Putamen (tissue), 1 donor: ENCODE results near the gene HMCN1.

Experiments
- DNase-seq: peaks from one replicate; pipeline ENCODE4 v3.0.0-alpha.2; 2016; ENCODE audit warnings: low spot score

HMCN1 gene

DNA sequence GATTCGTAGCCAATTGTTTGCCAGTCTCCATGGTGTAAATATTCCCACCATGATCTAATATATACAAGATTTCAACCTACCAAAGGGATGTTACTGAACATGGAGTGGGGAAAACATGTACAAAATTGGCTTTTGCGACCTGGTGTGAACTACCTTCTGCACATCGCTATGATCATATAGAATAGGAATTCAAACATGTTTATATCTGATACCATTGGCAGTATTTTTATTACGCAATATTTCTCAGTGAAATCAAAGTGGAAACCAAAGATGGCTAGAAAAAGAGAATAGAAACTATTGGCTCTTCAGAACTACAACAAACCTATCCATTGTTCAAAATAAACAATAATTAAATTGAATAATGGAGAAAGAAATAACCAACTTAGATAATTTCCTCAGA lies 355.7 kb downstream of the HMCN1 start:
- no peak for DNase-seq

- DNase-seq, result no peak
Observed at GRCh38 chr1:186091222-186091720, 357.1 kb downstream of the HMCN1 start.

GRCh38 chr1:186093437-186093836 lies 359.2 kb downstream of the HMCN1 start:
- no peak for DNase-seq

DNA sequence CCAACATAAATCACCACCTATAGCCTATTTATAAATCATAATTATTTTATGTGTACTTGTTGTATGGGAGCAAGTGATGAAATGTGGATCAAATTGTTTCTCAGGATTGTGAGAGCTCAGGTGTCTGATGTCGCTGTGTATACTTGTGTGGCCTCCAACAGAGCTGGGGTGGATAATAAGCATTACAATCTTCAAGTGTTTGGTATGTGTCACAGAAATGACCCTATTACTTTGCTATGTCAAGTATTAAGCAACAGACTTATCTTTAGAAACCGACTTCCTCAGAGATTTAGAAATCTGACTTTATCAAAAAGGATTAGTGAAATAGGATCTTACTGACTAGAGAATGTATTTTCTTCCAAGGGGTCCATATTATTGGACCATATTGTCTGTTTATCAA lies 360.0 kb downstream of the HMCN1 start:
- DNase-seq, result no peak

GRCh38 chr1:186099336-186100104 lies 365.3 kb downstream of the HMCN1 start:
- DNase-seq, result no peak

GRCh38 chr1:186102107-186102506 lies 367.9 kb downstream of the HMCN1 start:
- no peak for DNase-seq

DNA sequence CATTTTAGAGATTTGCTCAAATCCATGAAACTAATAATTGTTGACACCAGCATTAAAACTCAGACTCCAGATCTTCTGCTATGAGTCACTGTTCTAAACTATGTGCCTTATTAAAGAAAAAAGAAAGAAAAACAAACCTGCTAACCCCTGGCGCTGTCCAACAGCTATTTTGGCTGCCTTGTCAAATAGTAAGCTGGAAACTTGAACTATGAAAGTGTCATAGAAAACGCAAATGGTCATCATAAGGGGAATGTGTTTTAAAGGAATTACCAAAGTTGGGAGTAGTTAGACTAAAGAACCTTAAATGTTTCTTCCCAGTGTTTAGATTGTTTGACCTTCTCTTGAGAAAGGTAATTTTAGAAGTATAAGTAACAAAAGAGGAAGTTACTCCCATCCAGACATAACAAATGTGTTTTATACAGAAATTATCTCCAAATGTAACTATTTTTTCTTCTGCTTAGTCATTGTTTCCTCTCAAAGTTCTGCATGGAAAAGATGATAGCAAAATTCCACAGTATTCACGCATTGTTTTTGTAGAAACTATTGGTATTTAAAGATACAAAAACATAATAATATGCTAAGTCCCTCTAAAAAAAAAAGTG lies 368.5 kb downstream of the HMCN1 start:
- no peak for DNase-seq

- DNase-seq, result no peak
Observed at GRCh38 chr1:186104459-186104858, 370.3 kb downstream of the HMCN1 start.

- DNase-seq, result no peak
Observed at GRCh38 chr1:186112280-186112679, 378.1 kb downstream of the HMCN1 start.

GRCh38 chr1:186113461-186113860 lies 379.3 kb downstream of the HMCN1 start:
- DNase-seq, result no peak

DNA sequence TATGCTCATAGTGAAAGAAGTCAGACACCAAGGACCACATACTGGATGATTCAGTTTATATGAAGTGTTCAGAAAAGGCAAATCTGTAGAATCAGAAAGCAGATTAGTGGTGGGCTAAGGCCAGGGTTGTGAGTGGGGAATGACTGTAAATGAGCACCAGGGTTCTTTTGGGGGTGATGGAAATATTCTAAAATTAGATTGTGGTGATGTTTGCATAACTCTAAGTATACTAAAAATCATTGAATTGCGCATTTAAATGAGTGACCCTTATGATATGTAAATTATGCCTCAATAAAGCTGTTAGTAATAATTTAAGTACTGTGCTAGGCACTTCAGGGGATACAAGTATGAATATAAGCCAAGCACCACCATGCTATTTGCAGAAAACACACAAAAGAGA lies 384.5 kb downstream of the HMCN1 start:
- DNase-seq, result no peak

DNA sequence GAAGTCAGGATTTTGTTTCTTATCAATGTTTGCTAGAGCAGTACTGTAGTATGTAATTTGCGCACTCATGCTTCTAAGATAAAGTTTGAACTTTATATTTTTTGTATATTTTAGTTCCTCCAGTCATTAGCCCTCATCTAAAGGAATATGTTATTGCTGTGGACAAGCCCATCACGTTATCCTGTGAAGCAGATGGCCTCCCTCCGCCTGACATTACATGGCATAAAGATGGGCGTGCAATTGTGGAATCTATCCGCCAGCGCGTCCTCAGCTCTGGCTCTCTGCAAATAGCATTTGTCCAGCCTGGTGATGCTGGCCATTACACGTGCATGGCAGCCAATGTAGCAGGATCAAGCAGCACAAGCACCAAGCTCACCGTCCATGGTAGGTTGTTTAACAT lies 388.6 kb downstream of the HMCN1 start:
- DNase-seq, result no peak

DNA sequence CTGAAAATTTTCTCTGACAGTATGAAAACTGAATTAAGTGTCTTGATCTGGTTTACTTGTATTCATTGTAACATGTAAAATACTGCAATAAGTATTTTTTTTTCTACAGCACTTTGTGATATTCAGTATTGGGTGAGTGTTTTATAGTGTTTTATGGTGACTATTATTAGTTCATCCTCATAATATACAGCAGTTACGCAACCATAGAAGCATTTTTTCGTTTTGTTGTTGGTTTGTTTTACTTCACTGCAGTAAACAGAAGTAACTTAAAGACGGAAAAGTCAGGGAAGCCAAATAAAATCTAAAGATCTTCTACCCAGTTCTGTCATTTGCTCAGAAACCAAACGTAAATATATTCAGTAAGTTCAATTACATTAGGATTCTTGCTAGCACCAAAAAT lies 390.8 kb downstream of the HMCN1 start:
- DNase-seq, result no peak

GRCh38 chr1:186125511-186125910 lies 391.3 kb downstream of the HMCN1 start:
- no peak for DNase-seq

- DNase-seq, result no peak
Observed at GRCh38 chr1:186129758-186130157, 395.6 kb downstream of the HMCN1 start.

DNA sequence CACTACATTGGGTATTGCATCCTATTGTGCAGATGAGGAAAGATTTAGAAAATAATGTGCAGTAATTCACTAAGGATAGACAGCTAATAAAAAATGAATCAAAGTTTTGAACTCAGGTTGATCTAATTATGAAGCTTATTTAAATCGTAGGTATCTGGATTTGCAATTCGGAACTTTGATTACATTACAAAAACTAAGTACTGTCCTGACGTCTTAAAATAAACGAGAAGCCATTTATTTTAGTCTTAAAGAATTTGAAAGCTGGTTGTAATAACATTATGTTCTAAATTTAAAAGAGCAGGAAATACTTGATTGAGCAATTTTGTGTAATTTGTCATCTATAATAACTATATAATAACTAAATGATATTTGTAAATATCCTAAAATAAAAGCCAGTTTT lies 404.9 kb downstream of the HMCN1 start:
- no peak for DNase-seq

- DNase-seq, result no peak
Observed at GRCh38 chr1:186139701-186140100, 405.5 kb downstream of the HMCN1 start.

DNA sequence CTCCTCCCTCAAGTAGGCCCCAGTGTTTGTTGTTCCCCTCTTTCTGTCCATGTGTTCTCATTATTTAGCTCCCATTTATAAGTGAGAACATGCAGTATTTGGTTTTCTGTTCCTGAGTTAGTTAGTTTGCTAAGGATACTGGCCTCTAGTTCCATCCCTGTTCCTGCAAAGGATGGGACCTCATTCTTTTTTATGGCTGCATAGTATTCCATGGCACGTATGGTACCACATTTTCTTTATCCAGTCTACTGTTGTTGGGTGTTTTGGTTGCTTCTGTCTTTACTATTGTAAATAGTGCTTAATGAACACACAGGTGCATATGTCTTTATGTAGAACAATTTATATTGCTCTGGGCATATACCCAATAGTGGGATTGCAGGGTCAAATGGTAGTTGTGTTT lies 408.0 kb downstream of the HMCN1 start:
- no peak for DNase-seq

GRCh38 chr1:186142916-186143315 lies 408.7 kb downstream of the HMCN1 start:
- DNase-seq, result no peak

- DNase-seq, result no peak
Observed at GRCh38 chr1:186143481-186143880, 409.3 kb downstream of the HMCN1 start.

DNA sequence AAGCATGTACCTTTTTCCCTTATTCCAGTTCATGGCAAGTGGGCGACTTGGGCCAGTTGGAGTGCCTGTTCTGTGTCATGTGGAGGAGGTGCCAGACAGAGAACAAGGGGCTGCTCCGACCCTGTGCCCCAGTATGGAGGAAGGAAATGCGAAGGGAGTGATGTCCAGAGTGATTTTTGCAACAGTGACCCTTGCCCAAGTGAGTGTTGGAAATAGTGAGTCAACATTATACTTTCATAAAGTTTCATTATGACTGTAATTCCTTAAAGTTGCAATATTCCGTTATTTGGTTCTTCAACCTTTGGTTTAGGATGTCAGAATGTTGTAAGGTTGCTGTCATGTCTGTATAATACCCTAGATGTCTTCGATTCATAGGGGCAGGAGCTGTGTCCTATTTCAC lies 410.3 kb downstream of the HMCN1 start:
- DNase-seq, result no peak

- DNase-seq, result no peak
Observed at GRCh38 chr1:186146974-186147373, 412.8 kb downstream of the HMCN1 start.

- no peak for DNase-seq
Observed at GRCh38 chr1:186149591-186149990, 415.4 kb downstream of the HMCN1 start.

- DNase-seq, result no peak
Observed at GRCh38 chr1:186152227-186152619, 418.0 kb downstream of the HMCN1 start.
